Upper lobe of right lung (tissue), 1 donor: ENCODE data around the gene EVC2. TPM values are rescaled to one million over a fixed set of nuclear protein-coding genes. Genes with fewer than 3 reads are reported as not detected.

Experiments used
- ATAC-seq: fragments of 200-7000 bp; cut with Tn5 transposase; one replicate; pipeline ENCODE4 v1.9.1; 2020; ENCODE audit warnings: mild to moderate bottlenecking, moderate library complexity
- DNase-seq: peaks from one replicate; pipeline ENCODE4 v3.0.0-alpha.2; 2020
- H3K27ac ChIP-seq: fragments of 200-600 bp; one replicate; pipeline ENCODE4 v1.8.0; 2022
- H3K27me3 ChIP-seq: fragments of 200-600 bp; one replicate; pipeline ENCODE4 v1.8.0; 2022; ENCODE audit warnings: mild to moderate bottlenecking
- H3K36me3 ChIP-seq: fragments of 200-600 bp; one replicate; pipeline ENCODE4 v1.8.0; 2022
- H3K4me1 ChIP-seq: fragments of 200-600 bp; one replicate; pipeline ENCODE4 v1.8.0; 2022
- H3K4me3 ChIP-seq: fragments of 200-600 bp; one replicate; pipeline ENCODE4 v1.8.0; 2022; ENCODE audit warnings: mild to moderate bottlenecking
- H3K9me3 ChIP-seq: fragments of 200-600 bp; one replicate; pipeline ENCODE4 v1.8.0; 2022
- CTCF ChIP-seq: fragments of 200-600 bp; IDR thresholded peaks from one replicate; pipeline ENCODE4 v1.8.0; 2022; ENCODE audit warnings: antibody characterized with exemption
- intact Hi-C: fragments of 100-400 bp; cut with DNase I; formaldehyde crosslinking; loops from one replicate; pipeline ENCODE4 v1.11.0; 2022
- total RNA-seq: library from RNA; stranded (reverse); fragmentation: NEBNext Ultra II Directional; extraction: Animal tissue kit (Norgen Biotek cat#: 25700); gene quantifications from one replicate; pipeline ENCODE4 v1.2.1, GENCODE V29; 2021
- donor health status: DM: no; HTN: yes; CAD: no; lungs with severe emphysema.

Gene EVC2
- total RNA-seq, 1 donor from 2014 or later: 6.3 TPM

- H3K27me3 ChIP-seq: no peaks in the 10 kb centered on the region
- TF ChIP-seq CTCF: no peak
- peaks cover 27% of the 10 kb centered on the region for H3K36me3 ChIP-seq
- DNase-seq: no peak
- no peaks in the 10 kb centered on the region for H3K4me1 ChIP-seq
- intact Hi-C loops: no loop called here
- H3K4me3 ChIP-seq: no peak overlapping the region
- no peak for ATAC-seq
- H3K27ac ChIP-seq: no peak overlapping the region
- no peaks in the 10 kb centered on the region for H3K9me3 ChIP-seq
These were observed 69.4 kb downstream of the EVC2 start for GRCh38 chr4:5638976-5639375.

- DNase-seq: no peak
- Histone ChIP-seq H3K4me3 (no peak overlapping the region), H3K9me3 (no peaks in the 10 kb centered on the region), H3K36me3 (peaks cover 27% of the 10 kb centered on the region), H3K27ac (no peak overlapping the region), H3K4me1 (no peaks in the 10 kb centered on the region), H3K27me3 (no peaks in the 10 kb centered on the region)
- TF ChIP-seq CTCF: no peak
- ATAC-seq: no peak
- intact Hi-C loops: no loop called here
These were observed 70.0 kb downstream of the EVC2 start for GRCh38 chr4:5638316-5638715.

GRCh38 chr4:5636766-5637670 is 71.3 kb downstream of the EVC2 start:
- ATAC-seq (no peak), DNase-seq (no peak)
- H3K4me1 ChIP-seq: no peaks in the 10 kb centered on the region
- H3K9me3 ChIP-seq: no peaks in the 10 kb centered on the region
- no peak for TF ChIP-seq CTCF
- no peak overlapping the region for H3K27ac ChIP-seq
- peaks cover 27% of the 10 kb centered on the region for H3K36me3 ChIP-seq
- H3K27me3 ChIP-seq: no peaks in the 10 kb centered on the region
- H3K4me3 ChIP-seq: no peak overlapping the region
- intact Hi-C loops: no loop called here

- Histone ChIP-seq H3K4me1 (no peaks in the 10 kb centered on the region), H3K27ac (no peak overlapping the region), H3K36me3 (peaks cover 24% of the 10 kb centered on the region), H3K27me3 (no peaks in the 10 kb centered on the region), H3K4me3 (no peak overlapping the region), H3K9me3 (no peaks in the 10 kb centered on the region)
- intact Hi-C loops: no loop called here
- DNase-seq (no peak), ATAC-seq (no peak)
- TF ChIP-seq CTCF: no peak
These were observed 72.5 kb downstream of the EVC2 start for GRCh38 chr4:5635826-5636195.

GRCh38 chr4:5632571-5632970 is 75.8 kb downstream of the EVC2 start:
- Histone ChIP-seq H3K9me3 (no peaks in the 10 kb centered on the region), H3K27me3 (no peaks in the 10 kb centered on the region), H3K27ac (no peak overlapping the region), H3K4me1 (no peaks in the 10 kb centered on the region), H3K36me3 (peaks cover 27% of the 10 kb centered on the region), H3K4me3 (no peak overlapping the region)
- no peak for ATAC-seq
- no peak for TF ChIP-seq CTCF
- DNase-seq: no peak
- intact Hi-C loops: no loop called here
